ENCODE measurements around the gene MUSTN1. TPM values are rescaled to one million over a fixed set of nuclear protein-coding genes. Genes with fewer than 3 reads are reported as not detected.

The MUSTN1 gene
- total RNA-seq: not detected in 2 replicates

DNA sequence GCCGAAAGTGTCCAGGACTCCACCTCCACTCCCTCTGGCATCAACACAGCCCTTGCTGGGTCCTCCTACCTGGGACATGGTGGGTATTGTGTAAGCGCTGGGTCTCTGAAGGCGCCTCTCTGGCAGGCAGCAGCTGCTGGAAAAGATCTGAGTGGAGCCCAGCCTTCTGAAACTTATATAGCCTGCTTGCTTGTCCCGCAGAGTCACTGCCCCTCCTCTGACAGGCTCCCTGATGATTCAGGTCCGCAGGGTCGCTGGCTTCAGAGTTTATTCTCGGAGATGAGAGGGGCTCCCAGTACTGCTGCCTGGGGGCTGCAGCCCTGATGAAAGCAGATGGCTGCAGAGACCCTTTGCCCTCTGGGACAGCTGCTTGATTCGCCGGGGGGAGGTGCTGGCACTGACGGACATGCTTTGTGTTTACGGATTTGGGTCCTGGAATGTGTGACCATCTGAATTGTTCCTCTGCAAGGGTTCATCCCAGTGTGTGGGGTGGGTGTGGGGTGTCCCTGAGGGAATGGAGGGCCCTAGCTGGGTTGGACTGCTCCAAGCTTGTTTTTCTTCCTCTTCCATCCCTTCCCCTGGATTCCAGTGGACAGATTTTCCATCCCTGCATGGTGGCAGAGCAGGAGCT is at the start of gene MUSTN1:
TSS of gene MUSTN1 (minus strand) at position 149 of the 631 bp plus-strand sequence. CDS start at position 78, 71 bp downstream.

DNA sequence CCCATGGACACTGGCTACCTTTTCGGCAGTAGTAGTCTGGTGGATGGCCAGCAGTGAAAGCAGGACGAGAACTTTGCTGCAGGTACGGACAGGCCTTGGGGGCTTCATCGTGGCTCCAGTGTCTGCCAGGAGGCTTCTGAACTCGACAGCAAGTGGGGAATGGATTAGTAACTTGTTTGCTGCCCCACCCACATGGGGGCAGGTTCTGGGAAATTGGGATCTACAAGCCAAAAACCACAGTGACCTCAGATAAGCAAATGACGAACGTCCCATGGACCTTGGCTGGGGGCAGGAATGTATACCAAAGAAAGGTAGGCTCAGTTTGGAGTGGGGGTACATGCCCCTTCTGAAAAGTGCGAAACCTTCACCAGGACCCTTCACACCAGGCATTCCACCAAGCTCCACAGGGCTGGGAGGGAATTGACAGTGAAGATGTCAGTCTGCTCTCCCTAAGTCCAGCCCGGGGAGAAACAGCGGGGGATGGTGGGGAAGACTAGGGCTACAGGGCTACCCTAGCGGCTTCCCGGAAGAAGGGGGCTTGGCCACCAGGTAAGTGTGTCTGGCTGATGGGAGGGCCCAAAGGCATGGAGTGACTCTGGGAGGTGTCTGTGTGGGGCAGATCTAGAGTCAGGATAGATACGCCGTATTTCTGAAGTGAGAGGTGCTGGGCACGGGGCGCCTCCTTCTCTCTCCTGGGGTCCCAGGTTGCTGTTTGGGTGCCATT is 4.1 kb downstream of the MUSTN1 start, which contains the start of gene ITIH4:
TSS of gene ITIH4 (minus strand) at position 138 of the 724 bp plus-strand sequence. CDS start at position 108, 30 bp downstream.

DNA sequence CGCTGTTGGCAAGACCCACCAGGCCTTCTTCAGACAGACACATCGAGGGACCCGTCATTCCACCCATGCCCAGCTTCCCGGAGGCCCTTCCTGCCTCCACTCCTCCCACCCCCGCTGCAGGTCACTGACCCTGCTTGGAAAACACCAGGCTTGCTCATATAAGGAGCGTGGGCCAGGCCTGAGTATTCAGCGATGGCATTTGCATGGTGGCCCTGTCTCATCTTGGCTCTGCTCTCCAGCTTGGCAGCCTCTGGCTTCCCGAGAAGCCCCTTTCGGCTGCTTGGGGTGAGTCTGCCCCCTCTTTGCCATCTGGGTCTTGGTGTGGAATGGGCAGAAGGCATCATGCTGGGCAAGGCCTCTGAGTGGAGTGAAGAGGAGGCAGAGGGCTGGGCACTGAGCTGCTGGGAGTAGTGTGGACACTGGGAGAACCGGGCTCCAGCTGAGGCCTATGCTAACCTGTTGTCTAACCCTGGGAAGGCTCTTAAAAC is 40.2 kb downstream of the MUSTN1 start, which contains the start of gene ITIH3:
TSS of gene ITIH3 (plus strand) at position 185 of the 488 bp plus-strand sequence. CDS start at position 193, 8 bp downstream.

Small RNAs within 50 kb of the gene (small RNA-seq; reads per million reads assigned to genes)
- gene MIR8064: not detected
- not detected for gene MUSTN1

Other genes starting within 250 kb of the MUSTN1 start
- gene PBRM1, start 149.1 kb downstream of the MUSTN1 start, total RNA-seq: 75.4 and 82.8 TPM in 2 replicates
- gene GNL3, start 149.0 kb downstream of the MUSTN1 start, total RNA-seq: 113 and 126 TPM in 2 replicates
- 94.7 and 97.8 TPM in 2 replicates for gene GLT8D1, start 129.2 kb downstream of the MUSTN1 start, total RNA-seq
- gene SPCS1, start 128.9 kb downstream of the MUSTN1 start, total RNA-seq: 32.5 and 50.0 TPM in 2 replicates
- 20.9 and 28.4 TPM in 2 replicates for gene NEK4, start 64.1 kb downstream of the MUSTN1 start, total RNA-seq
- not detected in 2 replicates for gene ITIH1, start 57.4 kb downstream of the MUSTN1 start, total RNA-seq
- gene ITIH3, start 40.2 kb downstream of the MUSTN1 start, total RNA-seq: 1.1 TPM in 1 of 2 replicates, not detected in the other
- gene ITIH4, start 4.3 kb downstream of the MUSTN1 start, total RNA-seq: 2.2 and 2.4 TPM in 2 replicates
- 16.9 and 19.7 TPM in 2 replicates for gene STIMATE, start 62.5 kb upstream of the MUSTN1 start, total RNA-seq
- gene SFMBT1, start 211.1 kb upstream of the MUSTN1 start, total RNA-seq: 4.0 and 7.3 TPM in 2 replicates